WTC11 (cell line): ENCODE results near the gene EHBP1L1.

ENCODE experiments used
- ELF4 ChIP-seq: sonication (generic); formaldehyde crosslinking; IDR thresholded peaks from 2 replicates; pipeline ENCODE4 v1.8.1; 2022; ENCODE audit warnings: low read depth, mild to moderate bottlenecking, moderate library complexity, missing genetic modification reagents
- ETV6 ChIP-seq: sonication (generic); formaldehyde crosslinking; IDR thresholded peaks from 2 replicates; pipeline ENCODE4 v1.8.1; 2022; ENCODE audit warnings: mild to moderate bottlenecking, missing genetic modification reagents
- HMGA2 ChIP-seq: fragments of 250-450 bp; sonication (Bioruptor Pico); IDR thresholded peaks from 2 replicates; pipeline ENCODE4 v1.4.0; 2021; ENCODE audit warnings: mild to moderate bottlenecking, moderate library complexity
- NFYB ChIP-seq: sonication (generic); formaldehyde crosslinking; conservative IDR thresholded peaks from 2 replicates; pipeline ENCODE4 v1.8.0; 2022; ENCODE audit warnings: low read depth, missing genetic modification reagents
- PRDM15 ChIP-seq: sonication (generic); formaldehyde crosslinking; IDR thresholded peaks from 2 replicates; pipeline ENCODE4 v1.8.0; 2022; ENCODE audit warnings: missing genetic modification reagents
- TF ChIP-seq, protein P1 (sequence below): sonication (generic); formaldehyde crosslinking; IDR thresholded peaks from 2 replicates; pipeline ENCODE4 v1.8.0; 2023; ENCODE audit warnings: missing genetic modification reagents
- TF ChIP-seq, protein P2 (sequence below): fragments of 200-600 bp; IDR thresholded peaks from 2 replicates; pipeline ENCODE4 v1.8.0; 2022; ENCODE audit warnings: antibody characterized with exemption

GRCh38 chr11:65547446-65548125 is 28.3 kb upstream of the EHBP1L1 start:
- TF ChIP-seq PRDM15 (CRISPR knock-in tag) (no peak), ETV6 (no peak), ELF4 (CRISPR knock-in tag) (no peak), NFYB (CRISPR knock-in tag) (no peak), HMGA2 (CRISPR knock-in tag) (no peak)
- TF ChIP-seq, protein P1, sequence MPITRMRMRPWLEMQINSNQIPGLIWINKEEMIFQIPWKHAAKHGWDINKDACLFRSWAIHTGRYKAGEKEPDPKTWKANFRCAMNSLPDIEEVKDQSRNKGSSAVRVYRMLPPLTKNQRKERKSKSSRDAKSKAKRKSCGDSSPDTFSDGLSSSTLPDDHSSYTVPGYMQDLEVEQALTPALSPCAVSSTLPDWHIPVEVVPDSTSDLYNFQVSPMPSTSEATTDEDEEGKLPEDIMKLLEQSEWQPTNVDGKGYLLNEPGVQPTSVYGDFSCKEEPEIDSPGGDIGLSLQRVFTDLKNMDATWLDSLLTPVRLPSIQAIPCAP (CRISPR knock-in tag) = no peak
- TF ChIP-seq, protein P2, sequence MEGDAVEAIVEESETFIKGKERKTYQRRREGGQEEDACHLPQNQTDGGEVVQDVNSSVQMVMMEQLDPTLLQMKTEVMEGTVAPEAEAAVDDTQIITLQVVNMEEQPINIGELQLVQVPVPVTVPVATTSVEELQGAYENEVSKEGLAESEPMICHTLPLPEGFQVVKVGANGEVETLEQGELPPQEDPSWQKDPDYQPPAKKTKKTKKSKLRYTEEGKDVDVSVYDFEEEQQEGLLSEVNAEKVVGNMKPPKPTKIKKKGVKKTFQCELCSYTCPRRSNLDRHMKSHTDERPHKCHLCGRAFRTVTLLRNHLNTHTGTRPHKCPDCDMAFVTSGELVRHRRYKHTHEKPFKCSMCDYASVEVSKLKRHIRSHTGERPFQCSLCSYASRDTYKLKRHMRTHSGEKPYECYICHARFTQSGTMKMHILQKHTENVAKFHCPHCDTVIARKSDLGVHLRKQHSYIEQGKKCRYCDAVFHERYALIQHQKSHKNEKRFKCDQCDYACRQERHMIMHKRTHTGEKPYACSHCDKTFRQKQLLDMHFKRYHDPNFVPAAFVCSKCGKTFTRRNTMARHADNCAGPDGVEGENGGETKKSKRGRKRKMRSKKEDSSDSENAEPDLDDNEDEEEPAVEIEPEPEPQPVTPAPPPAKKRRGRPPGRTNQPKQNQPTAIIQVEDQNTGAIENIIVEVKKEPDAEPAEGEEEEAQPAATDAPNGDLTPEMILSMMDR = peak; percentile 41; the same call in 1 of the 2 replicates
